ENCODE measurements around the gene PRRX1.
A peak's percentile ranks its signal among the peaks of the same experiment; 100 is the strongest.

The PRRX1 gene

GRCh38 chr1:170664093-170664827 lies at the start of gene PRRX1:
TSS of gene PRRX1 (plus strand) at chr1:170664131. CDS start at chr1:170664219, 88 bp downstream.
- DNase-seq (ENCODE audit: low spot score) = peak; percentile 69

DNA sequence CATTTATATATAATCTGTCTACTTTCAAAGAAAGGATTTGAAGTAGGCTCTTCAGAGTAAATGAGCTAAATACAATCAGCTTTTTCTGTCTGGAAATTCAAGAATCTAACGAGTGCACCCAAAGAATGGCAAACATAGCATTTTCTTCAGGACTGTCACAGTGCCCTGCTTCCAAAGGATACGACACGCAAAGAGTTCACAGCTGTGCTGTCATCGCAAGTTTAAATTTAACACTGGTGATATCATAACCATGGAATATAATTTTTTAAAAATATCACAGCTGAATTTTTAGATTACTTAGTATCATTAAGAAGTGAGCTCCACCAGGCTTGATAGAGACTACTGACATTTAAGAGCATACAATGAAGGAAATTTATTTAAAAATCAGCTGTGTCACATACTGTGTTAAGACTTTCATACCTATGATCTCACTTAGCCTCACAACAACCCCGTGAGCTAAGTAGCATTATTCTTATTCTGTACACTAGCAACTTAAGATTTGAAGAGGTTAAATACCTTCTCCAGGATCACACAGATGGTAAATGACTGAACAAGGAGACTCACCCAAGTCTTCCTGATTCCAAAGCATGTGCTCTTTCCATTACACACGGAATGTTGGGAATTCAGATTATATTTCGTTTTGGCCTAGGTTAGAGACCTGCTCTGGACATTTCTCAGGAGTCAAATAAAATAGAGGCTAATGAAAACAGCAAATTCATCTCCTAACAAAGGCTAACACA lies 46.2 kb upstream of the PRRX1 start:
- no peak for DNase-seq (ENCODE audit: low spot score)

DNA sequence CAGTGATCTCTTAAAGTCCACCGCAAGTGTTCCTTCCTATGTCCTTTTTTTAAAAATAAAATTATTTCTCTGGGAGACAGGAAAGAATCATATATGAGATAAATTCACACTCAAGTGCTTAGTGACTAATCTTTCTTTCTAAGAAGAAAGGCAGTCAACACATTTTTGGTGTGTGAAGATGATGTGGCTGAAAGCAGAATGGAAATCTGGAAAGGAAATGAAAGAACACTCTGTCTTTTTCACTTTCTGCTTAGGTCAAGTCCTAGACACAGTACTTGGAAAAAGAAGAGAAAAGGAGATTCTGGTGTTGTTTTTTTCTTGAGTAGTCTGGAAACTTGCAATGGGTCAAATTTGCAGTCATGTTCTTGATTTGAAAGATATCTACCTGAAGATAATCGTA lies 45.5 kb upstream of the PRRX1 start:
- no peak for DNase-seq (ENCODE audit: low spot score)

DNA sequence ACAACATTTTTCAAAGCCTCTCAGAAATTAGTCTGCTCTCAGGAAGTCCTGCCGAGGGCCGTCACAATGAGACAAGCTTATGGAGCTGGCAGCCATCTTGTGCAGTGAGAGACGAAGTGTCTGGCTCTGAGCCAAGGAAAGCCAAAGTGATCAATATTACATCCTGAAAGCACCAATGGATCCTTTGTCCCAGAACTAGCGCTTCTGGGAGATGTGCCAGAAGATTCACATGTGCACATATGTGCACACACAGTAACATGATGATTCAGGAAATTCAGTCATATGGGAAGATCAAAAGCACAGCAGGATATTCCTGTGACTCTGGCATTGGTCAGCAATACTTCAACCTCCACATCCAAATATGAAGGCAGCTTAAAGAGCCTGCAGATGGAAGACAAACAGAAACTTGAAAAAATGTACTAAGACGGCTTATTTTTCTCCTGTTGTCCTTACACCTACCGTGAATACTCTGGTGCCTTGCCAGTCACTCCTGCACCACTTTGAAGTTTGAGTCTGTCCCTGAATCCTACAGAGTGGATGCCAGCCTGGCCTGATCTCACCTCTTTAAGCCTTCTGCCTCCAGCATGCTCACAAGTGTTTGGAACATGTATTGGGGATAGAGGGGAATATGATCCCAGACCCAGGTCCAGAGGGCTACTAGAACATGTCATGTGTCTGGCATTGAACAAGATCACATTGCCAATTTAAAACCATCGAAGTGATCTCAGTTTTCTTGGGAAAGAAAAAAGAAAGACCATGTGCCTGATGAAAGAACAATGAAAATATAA lies 44.5 kb upstream of the PRRX1 start:
- no peak for DNase-seq (ENCODE audit: low spot score)

DNA sequence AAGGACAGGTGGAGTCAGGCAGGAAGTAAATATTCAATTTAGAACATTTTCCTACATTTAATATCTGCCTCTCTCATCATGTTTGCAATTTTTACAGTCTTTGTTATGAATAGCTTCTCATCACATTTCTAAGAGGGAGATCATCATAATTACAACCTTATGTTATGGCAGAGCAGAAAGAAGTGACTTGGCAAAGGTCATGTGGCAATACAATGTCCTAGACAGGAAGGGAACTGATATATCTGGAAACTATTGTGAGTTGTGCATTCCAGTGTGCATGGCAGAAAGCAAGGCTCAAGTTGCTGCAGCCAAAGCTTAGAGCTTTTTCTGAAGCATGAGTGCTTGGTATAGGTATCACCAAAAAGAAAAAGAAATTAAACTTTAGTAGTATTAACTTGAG lies 43.8 kb upstream of the PRRX1 start:
- DNase-seq (ENCODE audit: low spot score) = no peak

DNA sequence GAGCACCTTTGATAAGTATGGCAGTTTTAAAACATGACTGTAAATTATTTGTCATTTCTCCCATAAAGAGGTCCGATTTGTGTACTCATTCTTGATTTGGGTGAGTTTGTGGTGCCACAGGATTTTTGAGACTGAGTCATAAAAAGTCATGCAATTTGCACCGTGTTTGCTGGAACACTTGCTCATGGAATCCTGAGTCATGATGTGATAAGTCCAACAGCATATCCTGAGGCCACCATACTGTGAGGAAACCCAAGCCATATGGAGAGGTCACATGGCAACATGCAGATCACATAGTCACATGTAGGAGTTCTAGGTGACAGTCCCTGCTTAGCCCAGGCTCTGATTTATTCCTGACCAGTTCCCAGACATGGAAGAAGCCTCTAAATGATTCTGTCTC lies 40.8 kb upstream of the PRRX1 start:
- no peak for DNase-seq (ENCODE audit: low spot score)

DNA sequence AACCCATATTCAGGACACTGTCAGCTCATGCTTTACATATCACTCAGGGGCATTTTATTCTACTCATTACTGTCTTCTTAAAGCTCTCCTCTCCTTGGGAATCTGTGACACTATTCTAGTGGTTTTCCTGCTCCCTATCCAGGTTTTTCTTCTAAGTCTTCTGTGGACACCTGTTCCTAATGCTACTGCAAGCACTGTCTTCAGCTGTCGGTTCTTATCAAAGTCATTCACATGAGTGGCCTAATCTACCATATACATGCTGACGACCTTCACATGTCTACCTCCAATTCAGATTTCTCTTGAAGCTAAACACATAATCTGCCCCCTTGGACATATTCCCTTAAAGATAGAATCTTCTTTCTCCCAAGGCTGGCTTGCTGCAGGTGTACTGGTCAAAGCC lies 39.8 kb upstream of the PRRX1 start:
- DNase-seq (ENCODE audit: low spot score) = no peak

DNA sequence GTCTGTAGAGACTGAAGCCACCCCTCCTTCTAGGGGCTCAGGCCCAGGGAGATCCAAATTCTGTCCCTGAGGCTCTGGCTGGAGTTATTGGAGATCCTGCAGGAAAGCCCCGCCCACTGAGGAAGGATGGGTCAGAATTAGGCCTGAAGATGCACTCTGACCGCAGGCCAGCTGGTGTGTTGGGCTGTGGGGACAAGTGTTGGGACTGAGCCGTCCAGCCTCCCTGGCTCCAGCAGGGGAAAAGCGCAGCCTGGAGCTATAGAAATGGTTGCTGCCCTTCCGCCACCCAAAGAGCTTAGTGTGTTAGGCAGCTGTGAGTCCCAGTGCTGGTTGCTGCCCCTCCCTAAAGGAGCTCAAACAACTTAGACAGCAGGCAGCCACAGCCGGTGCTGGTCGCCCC lies 33.0 kb upstream of the PRRX1 start:
- no peak for DNase-seq (ENCODE audit: low spot score)

DNA sequence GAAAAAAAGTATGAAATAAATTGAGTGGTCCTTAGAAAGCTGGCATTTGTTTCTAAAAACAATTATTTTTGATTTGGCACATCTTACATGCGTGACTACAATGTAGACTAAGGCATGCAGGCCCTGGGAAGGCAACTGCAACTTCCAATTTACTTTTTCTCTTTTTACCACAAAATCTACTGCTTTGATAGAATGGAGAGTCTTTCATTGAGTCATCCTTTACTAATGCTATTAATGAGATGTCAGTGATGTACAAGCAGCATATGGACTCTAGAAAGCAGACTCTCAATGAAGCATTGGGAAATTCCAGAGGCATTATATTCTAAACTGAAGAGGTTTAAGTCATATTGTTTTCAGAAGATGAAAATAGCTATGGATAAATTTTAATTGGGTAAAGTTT lies 29.6 kb upstream of the PRRX1 start:
- DNase-seq (ENCODE audit: low spot score) = no peak

DNA sequence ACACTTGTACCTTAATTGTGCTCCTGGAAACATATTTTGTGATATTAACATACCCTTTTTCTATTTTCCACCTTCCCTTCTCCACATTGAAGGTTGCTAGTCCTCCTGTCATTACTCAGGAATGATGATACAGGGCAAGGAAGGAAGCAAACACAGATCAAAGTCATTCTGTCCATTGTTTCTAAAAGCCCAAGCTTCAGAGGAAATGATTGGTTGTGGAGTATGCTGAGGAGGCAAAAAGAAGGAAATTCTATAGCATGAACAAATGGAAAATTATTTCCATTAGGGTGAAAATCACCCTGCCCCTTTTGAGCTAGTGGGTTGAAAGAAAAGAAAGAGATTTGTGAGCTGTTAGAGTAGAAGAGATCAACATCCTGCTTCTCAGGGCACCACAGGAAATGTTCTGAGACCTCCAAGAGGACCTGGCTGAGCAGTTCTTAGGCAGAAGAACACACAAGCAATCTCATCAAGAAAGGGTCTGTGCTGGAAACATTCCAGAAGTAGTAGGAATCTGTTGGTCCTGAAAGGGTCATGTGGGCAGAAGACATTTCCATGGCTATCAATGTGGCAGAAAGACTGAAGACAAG lies 29.0 kb upstream of the PRRX1 start:
- DNase-seq (ENCODE audit: low spot score) = no peak

DNA sequence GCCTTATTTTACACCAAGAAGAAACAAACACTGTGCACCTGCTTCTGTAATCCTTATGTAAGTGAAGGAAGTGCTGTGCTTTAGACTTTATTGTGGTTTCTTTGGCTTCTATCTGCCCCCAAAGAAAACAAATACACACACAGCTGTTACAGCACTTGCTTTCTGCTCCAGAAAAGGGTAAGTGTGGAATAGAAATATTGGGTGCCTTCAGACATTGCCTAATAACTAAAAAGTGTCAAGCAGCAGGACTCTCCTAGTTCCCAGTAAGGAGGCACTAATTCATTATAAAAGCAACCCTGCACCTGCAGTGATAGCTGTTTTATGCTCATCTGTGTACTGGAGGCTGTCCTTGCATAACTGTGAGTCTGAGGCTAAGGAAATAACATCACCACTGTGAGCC lies 23.4 kb upstream of the PRRX1 start:
- no peak for DNase-seq (ENCODE audit: low spot score)

DNA sequence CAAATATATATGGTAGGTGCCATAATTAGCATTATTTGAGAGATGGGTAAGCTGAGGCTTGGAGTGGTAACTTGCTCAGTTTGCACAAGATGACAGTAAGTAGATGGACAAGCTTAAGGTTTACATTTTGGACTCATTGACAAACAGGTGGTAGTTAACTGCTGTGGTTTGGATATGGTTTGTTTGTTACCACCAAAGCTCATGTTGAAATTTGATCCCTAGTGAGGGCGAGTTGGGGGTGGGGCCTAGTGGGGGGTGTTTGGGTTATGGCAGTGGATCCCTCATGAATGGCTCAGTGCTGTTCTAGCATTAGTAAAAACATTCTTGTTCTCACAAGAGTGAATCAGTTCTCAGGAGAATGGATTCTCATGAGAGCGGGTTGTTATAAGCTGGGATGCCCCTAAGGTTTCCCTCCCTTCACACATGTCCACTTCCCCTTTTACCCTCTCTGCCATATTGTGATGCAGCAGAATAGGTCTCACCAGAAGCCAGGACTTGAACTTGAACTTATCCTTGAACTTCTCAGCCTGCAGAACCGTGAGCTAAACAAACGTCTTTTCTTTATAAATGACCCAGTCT lies 6.6 kb upstream of the PRRX1 start:
- DNase-seq (ENCODE audit: low spot score) = no peak

DNA sequence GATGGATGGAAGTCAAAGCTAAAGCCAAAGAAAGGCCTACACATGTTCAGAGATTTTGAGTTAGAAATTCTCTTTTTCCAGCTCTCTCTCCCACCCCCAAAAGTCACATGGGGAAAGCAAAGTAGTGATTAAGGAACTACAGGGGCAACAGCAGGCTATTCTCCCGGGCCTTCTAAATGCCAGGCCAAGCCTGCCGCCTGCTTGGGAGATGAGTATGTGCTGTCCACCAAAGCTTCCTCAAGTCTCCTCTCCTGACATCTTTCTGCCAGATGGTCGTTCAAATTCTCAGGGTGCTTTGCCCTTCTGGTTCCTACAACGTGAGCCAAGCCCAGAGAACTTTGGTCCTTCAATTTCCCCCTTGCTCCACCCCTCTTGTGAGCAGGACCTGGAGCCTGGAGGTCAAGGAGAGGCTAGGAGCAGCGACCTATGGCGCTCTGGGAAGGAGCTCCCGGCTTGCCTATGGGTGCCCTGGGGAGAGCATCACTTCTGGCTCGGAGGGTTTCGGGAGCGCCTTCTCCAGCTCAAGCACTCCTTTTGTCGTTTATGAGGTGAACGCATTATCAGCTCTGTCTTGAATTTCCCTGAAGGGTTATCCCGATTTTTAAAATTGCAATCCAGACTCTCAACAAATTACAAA lies 4.4 kb upstream of the PRRX1 start:
- DNase-seq (ENCODE audit: low spot score) = no peak

DNA sequence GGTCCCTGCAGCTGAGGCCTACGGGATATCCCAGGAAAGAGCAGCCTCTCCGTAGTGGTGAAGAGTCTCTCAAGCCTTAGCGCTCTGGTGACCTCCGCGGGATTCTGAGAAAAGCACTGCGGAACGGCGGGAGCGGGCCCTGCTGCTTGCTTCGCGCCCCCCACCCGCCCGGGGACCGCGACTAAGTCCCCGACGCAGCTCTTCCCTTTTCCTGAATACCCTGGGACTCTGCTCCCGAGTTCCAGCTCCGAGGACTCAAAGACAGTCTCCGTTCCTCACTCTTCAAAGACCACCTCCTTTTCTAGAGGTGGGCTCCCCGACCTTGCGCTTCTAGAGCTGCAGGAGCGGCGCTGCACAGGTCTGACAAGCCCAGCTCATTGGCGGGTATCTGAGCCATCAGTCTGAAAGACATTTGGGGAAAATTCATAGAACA lies 3.6 kb upstream of the PRRX1 start:
- no peak for DNase-seq (ENCODE audit: low spot score)

GRCh38 chr1:170660871-170661645 lies 2.9 kb upstream of the PRRX1 start:
- no peak for DNase-seq (ENCODE audit: low spot score)

DNA sequence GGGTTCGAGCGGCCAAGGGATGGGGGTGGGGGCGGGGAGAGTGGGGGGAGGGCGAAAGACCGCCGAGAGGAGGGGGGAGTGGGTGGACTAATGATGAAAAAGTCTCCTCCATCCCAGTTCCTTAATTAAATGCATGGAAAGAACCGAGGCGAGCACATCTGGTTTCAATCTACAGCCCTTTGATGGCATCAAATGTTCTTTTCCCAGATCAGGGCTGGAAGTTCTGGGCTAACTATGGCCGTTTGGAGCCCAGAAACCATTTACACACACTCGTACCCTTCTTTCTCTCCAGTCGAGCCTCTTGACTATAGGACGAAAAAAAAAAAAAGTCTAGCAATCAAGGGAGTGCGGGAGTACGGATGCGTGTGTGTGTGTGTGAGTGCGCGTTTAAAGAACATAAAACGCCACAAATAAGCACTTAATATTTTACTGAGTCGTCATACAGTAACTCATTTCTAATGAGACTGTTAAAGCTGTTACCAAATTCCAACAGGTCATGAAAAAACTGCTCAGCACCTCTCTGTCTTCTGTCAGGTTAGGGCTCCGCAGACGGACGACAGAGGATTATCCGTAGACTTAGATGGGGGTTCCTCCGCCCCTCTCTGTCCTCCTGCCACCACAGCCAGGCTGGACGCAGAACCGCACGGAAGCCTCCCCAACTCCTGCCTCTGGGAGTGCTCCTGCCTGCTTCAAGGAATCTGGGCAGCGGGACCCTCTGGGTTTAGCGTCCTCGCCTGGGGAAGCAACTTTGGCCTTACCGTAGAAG lies 2.1 kb upstream of the PRRX1 start:
- DNase-seq (ENCODE audit: low spot score) = no peak

- DNase-seq (ENCODE audit: low spot score) = no peak
These were observed 1.1 kb upstream of the PRRX1 start for GRCh38 chr1:170662561-170663403.

GRCh38 chr1:170663404-170664092 lies 383 bp upstream of the PRRX1 start:
- no peak for DNase-seq (ENCODE audit: low spot score)
